ENCODE measurements around the gene SCTR.

Gene SCTR

GRCh38 chr2:119472749-119473148 lies 51.5 kb downstream of the SCTR start:
- no peak for DNase-seq

DNA sequence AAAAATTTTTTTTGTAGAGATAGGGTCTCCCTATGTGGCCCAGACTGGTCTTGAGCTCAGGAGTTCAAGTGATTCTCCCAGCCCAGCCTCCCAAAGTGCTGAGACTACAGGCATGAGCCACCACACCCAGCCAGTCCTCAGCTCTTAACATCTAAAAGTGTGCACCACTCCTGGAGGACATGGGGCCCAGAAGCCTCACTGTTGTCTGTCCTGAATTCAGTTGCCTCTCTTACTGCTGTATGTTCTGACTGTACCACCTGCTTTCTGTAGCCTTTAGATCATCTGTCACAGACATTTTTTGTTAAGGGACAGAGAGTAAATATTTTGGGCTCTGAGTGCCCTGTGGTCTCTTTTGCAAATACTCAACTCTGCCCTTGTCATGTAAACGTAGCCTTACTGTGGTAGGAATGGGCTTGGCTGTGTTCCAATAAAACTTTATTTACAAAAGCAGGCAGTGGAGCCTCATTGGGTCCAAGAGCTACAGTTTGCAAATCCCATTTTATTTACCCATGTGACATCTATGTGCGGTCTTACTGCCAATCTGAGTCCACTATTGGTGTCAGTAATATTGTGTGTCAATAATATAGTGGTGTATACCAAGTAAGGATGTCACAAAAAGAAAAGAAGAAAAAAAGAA lies 54.5 kb downstream of the SCTR start:
- DNase-seq: no peak

DNA sequence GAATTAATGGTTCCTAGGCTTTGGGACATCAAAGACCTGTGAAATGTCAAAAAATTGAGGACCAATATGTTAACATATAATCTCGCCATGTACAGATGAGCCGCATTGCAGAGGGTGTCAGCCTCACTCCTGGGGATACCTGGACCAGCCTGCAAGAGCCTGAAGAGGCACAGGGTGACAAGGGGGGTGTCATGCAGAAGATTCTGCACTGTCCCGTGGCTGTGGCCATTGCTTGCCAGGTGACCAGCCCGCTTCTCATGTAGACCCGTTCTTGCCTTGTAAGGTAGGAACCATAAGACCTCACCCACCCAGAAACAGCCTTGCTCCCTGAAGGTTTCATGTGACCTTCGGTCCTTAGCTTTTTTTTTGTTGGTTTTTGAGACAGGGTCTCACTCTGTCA lies 55.2 kb downstream of the SCTR start:
- DNase-seq: no peak

DNA sequence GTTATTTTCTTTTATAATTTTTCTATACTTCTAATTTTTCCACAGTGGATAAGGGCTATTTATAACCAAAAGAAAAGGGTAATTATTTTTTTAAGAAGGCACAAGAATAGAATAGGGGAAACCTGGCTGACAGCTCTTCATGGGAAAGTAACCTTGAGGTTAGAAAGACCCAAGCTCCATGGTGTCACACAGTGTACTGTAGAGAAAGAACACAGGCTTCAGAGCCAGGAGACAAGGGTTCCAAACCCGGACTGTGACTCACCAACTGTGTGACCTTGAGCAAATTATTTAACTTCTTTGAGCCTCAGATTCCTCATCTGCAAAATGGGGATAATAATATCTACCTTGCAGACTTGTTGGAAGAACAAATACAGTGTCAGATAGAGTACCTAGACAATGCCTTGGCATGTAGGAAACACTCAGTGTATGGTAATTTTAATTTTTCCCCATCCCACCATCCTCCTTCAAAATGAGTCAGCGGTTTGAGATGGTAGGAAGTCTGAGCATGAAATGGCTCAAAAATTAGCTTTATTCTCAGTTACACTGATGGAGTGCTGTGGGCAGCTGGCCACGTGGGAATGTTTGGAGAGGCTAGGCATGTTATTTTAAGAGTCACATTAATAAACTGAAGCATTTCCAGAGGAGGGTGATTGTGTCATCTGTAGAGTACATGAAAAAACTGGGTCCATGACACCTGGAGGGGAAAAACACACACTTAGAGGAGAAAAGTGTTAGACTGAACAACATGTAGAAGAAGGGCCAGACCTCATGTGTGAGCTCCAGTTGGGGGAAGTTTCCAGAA lies 55.9 kb downstream of the SCTR start:
- DNase-seq: no peak

- DNase-seq: no peak
Observed at GRCh38 chr2:119466373-119466772, 57.9 kb downstream of the SCTR start.

GRCh38 chr2:119465687-119466086 lies 58.6 kb downstream of the SCTR start:
- DNase-seq: no peak

GRCh38 chr2:119464981-119465380 lies 59.3 kb downstream of the SCTR start:
- no peak for DNase-seq

- DNase-seq: no peak
Observed at GRCh38 chr2:119463990-119464389, 60.3 kb downstream of the SCTR start.

DNA sequence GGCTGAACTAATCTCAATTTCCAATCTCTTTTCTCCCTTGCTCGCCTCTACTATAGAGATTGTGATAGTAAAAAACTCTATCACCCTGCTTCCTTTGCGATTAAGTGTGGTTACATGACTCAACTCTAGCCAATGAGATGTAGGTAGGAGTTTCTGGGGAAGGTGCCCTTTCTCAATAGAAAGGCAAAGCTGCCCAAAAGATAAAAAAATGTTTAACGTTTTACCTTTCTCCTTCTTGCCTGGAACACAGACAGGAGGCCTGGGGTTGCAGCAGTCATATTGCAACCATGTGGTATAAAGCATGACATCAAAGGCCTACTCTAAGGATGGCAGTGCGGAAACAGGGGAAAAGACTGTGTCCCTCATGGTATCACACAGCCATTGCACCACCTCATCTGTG lies 61.1 kb downstream of the SCTR start:
- no peak for DNase-seq

GRCh38 chr2:119462574-119462973 lies 61.7 kb downstream of the SCTR start:
- DNase-seq: no peak

GRCh38 chr2:119461811-119462210 lies 62.5 kb downstream of the SCTR start:
- no peak for DNase-seq

DNA sequence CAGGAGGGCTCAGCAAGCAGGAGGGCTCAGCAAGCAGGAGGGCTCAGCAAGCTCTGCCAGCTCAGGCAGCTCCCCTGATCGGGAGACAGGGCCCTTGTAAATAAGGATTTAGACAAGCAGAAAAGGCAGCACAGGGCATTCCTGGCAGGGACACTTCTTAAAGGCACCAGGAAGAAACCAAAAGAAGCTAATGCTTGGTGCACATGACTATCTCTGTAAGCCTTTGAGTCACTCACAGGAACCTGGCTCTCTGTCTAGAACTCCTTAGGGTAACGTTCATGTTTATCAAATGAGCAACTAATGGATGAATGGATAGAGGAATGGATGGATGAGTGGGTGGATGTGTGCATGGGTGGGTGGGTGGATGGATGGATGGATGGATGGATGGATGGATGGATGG lies 64.2 kb downstream of the SCTR start:
- DNase-seq: no peak

GRCh38 chr2:119455066-119455718 lies 69.1 kb downstream of the SCTR start:
- no peak for DNase-seq

GRCh38 chr2:119453972-119454593 lies 70.2 kb downstream of the SCTR start:
- DNase-seq: no peak

DNA sequence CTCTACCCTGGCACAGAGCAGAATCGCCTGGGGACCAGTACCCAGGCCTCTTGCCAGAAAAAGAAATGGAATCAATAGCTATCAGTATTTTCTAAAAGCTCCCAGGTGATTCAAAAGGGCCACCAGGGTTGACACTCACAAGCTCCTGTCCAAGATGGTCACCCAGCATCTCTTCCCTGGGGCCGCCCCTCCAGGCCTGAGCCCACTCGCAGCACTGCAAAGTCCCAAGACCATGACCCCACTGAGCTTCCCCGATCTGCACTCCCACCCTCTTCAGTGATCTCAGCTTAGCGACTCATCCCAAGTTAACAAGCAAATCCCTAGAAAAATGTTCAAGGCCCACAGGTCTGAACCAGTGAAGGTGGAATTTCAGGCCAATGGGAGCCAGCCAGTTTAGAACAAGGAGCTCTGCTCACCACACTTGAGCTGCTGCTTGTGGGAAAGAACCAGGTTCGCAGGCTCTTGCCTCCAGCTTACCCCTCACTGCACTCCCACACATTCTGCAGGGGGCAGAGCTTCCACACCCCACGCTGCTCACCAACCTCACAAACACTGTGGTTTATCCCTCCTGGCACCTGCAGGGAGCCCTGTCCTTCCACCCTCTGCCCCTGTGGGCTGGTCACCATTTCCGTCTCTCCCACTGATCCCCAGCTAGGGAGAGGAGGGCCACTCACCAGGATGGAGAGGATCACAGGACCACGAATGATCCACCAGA lies 72.8 kb downstream of the SCTR start:
- no peak for DNase-seq

GRCh38 chr2:119449521-119449920 lies 74.8 kb downstream of the SCTR start:
- no peak for DNase-seq

DNA sequence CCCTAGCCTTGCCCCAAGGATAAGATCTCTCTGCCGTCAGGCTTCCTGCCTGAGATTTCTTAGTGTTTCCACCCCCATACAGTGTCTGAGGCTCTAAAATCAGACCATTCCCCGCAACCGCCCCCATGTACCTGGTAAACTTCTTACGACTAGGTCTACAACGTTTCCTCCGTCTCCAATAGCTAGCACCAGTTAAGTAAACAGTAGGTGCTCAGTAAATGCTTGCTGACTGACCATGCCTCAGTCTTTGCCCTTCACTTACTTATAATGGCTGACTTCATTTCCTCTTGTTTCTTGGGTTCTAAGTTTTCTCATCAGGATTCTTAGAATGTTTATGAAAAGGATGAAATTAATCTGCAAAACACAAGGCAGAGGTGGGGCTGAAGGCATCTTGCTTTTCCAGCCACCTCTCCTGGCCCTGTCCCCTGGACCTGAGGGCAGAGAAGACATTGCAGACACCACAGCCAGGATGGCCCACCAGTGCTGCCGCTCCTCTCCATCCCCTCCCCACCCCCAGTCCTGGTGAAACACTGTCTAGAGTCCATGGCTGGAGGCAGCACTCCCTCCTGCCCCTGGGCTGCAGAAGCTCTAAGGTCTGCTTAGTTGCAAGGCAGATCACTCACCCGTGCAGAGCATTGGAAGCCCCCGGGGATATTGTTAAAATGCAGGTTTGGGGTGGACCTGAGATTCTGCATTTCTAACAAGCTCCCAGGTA lies 75.7 kb downstream of the SCTR start:
- no peak for DNase-seq

GRCh38 chr2:119446037-119446436 lies 78.2 kb downstream of the SCTR start:
- no peak for DNase-seq

DNA sequence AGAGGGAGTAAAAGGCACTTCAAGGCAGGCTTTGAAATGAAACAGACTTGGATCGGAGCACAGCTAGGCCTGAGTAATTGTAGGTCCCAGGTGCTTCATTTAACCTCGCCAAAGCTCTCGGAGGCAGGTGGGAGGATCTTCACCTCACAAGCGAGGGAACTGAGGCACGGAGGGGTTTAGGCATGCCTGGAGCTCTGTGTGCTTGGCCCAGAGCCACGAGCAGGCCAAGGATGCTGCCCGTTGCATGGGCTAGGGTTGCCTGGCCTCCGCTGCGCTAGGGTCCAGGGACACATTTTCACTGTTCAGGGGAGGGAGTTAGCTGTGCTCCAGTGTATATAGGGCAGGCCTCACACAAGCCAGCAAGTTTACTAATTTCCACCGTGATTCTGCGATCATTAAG lies 81.4 kb downstream of the SCTR start:
- DNase-seq: no peak

GRCh38 chr2:119442226-119442619 lies 82.1 kb downstream of the SCTR start:
- no peak for DNase-seq

DNA sequence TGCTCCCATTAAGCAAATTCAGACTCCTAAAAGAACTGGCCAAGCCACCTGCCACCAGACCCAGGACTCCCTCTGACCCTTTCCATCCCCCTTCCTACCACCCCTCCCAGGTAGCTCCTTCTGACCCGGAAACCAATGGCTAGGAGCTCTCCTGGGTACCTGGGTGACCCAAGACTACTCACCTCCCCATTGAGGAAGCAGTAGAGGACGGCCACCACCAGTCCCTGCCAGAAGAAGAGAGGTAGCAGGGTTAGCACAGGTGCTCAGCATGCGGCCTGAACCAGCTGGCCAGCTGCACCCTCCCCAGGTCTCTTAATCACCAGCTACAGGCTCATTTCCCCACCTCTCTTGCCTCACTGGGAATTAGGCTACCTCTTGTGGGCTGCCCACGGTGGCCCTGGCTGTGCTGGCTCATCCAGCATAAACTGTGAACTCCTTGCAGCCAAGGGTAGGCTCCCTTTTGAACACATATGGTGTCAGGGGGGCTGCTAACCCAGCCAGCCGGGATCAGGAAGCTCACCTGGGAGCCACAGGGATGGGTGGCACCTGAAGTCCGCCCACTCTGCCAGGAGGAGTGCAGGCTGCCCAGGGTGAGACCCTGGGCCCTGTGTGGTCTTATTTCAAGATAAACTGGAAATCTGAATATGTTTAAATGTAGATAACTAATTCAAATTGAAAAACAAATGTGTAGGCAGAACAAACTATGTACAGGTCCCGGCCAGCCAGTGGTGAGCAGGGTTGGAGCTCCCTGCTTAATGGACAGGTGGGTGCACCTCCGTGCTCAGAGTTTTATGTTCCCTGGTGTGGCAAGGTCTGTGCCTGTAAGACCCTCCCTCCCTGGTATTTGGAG lies 82.7 kb downstream of the SCTR start:
- DNase-seq: no peak
